SKM-1 (cell line): ENCODE results near the gene GKN2.
"Not testable (repeated sequence)": the region's sequence is repeated elsewhere in the genome, so short reads cannot be mapped to it uniquely, and the experiment has no call there.

Experiments used
- DNase-seq: peaks from one replicate; lab custom pipeline; 2025; ENCODE audit not compliant: unreplicated experiment; lab: John Stamatoyannopoulos, UW

The GKN2 gene

DNA sequence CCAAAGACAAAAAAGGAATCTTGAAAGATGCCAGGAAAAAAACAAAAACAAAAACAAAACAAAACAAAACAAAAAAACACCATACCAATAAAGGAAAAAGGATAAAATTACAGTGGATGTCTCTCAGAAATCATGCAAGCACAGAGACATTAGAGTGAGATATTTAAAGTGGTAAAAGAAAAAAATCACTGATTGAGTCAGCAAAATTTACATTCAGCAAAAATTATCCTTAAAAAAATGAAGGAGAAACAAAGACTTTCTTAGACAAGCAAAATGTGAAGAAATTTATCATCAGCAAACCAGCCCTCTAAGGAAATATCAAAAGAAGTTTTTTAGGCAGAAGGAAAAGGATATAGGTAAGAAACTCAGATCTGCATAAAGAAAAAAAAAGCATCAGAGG lies 11.6 kb upstream of the GKN2 start:
- no peak for DNase-seq

DNA sequence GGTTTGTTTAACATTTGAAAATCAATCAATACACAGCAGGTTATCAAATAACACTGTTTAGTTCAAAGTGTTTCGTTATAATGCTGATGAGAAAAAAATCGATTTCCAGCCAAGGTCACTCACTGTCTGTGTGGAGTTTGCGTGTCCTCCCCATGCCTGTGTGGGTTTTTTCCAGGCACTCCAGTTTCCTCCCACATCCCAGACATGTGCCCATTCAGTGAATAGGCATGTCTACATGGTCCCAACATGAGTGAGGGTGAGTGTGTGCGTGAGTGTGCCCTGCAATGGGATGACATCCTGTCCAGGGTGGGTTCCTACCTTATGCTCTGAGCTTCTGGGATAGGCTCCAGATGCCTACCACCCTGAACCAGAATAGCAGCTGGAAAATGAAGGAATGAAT lies 8.7 kb upstream of the GKN2 start:
- no peak for DNase-seq

DNA sequence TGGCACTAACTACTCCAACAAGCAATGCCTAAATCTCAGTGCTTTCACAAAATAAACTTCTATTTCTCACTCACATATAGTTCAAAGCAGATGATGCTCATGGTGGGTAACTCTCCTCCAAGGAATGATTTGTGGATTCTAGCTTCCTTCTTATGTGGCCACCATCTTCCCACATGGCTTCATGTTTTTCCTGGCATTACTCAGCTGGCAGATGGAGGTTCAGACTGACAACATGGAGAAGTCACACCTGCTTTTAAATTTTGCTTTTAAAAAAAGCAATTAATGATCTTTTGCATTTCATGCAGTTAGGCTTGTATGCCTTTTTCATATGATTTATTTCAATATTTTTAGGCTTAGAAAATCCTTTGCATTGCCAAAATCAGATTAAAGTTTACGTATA lies 6.3 kb upstream of the GKN2 start:
- no peak for DNase-seq

DNA sequence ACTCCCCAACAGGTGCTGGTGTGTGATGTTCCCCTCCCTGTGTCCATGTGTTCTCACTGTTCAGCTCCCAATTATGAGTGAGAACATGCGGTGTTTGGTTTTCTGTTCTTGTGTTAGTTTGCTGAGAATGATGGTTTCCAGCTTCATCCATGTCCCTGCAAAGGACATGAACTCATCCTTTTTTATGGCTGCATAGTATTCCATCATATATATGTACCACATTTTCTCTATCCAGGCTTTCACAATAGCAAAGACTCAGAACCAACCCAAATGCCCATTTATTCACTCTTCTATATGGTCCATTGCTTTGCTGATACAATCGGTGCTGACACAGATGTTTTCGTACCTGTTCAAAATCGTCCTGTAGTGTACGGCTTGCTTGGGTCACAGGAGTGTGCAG lies 2.7 kb upstream of the GKN2 start:
- DNase-seq = not testable (repeated sequence)

DNA sequence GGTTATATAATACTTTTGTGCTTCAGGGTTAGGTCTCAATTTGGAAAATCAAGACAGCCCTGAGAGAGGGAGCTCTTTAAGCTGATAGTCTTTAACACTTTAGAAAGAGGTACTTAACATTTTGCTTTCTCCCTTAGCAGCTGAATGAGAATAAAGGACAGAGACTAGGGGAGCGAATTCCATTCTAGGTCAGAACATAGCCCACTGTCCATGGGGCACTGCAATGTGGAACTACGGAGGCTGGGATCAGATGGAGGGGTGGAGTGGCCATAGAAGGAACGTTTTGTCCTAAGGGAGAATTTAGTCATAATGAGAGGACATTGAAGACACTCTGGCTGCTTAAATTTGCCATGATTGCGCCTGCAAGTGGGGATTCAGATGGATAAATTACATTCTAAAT lies 794 bp downstream of the GKN2 start:
- no peak for DNase-seq

DNA sequence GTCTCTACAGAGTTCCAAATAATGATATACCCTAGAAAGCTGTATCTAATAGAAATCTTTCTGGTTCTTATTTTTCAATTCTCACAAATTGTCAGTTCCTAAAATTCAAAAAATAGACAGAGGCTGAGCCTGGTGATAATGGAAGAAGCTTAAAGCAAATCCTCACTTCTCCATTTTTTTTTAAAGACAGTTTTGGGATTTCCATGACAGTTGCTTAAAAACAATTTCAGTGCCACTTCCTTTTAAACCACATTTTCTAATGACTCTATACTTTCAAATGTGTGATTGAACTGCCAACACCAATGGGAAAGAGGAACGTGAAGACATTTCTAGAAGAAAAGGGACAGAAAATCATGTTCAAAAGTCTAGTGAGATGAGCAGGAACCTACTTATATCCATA lies 4.0 kb downstream of the GKN2 start:
- no peak for DNase-seq

DNA sequence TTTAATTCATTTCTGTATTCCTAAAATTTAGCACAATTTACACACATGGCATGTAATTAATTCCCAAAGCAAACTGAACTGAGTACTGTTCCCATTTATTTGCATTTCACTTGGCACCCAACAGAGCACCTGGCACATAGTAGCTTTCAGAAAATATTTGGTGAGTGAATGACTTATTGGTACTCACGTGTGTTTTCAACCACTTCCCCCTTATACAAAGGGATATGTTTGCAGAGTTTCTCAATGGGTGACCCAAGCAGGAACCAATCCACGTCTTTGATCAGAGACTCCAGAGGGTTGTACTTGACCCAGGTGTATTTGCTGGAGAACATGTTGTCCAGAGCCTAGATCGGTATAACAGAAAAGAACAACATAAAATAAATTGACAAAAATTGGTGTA lies 6.6 kb downstream of the GKN2 start:
- no peak for DNase-seq

DNA sequence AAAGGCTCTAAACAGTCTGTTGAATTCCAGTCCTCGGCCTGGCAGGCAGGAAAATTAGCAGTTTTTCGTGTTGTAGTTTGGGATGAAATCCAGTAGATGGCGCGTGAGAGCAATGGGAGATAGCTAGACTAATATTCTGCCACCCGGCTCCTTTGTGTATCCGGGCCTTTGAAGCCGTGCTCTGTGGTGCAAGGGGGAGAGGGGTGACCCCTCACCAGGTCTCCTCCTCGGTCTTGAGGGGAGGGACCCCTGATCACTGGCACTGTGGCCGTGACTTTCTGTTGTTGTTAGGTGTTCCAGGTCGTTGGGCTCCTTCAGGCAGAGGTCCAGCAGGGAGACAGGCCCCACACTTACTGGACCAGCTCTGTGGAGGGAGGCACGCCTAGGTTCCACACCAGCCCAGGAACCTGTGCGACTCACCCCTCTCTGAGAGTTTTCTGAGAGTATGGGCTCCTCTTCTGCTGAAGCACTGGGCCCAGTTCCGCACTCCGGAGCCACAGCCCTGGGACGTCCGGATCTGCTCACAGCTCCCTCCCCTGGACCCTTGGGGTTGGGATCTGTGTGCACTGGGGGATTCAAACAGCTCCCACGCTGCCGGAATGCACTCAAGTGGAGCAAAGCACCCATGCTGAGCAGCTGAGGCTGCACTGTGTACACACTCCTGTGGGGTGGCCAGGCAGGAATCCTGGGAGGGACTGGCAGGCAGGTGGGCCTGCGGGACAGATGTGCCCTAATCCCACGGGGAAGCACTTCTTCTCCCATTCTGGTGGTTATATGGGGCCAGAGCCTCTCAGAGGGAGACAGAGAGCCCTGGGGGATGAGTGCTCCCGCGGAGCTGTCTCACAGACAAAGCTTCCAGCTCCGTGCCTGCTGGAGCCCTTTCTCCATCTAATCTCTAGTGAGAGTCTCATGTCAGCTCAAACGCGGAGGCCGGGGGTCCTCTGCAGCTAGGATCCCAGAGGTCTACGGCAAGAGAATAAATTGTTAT lies 8.8 kb downstream of the GKN2 start:
- DNase-seq = peak; percentile 71

DNA sequence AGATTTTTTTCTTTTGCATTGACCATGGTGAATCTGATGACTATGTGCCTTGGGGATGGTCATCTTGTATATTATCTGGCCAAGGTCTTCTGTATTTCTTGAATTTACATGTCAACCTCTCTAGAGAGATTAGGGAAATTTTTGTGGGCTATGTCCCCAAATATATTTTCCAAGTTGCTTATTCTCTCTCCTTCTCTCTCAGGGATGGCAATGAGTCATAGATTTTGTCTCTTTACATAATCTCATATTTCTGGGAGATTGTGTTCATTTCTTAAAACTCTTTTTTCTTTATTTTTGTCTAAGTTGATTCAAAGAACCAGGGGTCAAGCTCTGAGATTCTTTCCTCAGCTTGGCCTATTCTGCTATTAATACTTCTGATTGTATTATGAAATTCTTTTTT lies 9.9 kb downstream of the GKN2 start:
- no peak for DNase-seq

DNA sequence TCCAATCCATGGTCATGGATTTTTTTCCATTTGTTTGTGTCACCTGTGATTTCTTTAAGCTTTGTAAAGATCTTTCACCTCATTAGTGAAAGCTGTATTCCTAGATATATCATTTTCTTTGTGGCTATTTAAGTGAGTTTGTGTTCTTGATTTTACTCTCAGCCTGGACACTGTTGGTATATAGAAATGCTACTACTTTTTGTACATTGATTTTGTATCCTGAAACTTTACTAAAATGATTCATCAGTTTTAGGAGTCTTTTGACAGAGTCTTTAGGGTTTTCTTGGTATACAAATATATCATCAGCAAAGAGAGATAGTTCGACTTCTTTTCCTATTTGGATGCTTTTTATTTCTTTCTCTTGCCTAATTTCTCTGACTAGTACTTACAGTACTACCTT lies 12.3 kb downstream of the GKN2 start:
- DNase-seq = no peak

DNA sequence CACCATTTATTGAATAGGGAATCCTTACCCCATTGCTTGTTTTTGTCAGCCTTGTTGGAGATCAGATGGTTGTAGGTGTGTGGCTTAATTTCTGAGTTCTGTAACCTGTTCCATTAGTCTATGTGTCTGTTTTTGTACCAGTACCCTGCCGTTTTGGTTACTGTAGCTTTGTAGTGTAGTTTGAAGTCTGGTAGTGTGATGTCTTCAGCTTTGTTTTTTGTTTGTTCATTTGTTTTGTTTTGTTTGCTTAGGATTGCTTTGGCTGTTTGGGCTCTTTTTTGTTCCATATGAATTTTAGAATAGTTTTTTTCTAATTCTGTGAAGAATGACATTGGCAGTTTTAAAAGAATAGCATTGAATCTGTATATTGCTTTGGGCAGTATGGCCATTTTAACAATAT lies 12.7 kb downstream of the GKN2 start:
- DNase-seq = no peak

DNA sequence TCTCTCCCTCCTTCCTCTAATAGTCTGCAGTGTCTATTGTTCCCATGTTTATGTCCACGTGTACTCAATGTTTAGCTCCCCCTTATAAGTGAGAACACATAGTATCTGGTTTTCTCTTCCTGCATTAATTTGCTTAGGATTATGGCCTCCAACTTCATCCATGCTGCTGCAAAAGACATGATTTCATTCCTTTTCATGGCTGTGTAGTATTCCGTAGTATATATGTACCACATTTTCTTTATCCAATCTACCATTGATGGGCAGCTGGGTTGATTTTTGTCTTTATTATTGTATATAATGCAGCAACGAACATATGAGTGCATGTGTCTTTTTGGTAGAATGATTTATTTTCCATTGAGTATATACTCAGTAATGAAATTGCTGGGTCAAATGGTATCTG lies 13.8 kb downstream of the GKN2 start:
- DNase-seq = no peak

DNA sequence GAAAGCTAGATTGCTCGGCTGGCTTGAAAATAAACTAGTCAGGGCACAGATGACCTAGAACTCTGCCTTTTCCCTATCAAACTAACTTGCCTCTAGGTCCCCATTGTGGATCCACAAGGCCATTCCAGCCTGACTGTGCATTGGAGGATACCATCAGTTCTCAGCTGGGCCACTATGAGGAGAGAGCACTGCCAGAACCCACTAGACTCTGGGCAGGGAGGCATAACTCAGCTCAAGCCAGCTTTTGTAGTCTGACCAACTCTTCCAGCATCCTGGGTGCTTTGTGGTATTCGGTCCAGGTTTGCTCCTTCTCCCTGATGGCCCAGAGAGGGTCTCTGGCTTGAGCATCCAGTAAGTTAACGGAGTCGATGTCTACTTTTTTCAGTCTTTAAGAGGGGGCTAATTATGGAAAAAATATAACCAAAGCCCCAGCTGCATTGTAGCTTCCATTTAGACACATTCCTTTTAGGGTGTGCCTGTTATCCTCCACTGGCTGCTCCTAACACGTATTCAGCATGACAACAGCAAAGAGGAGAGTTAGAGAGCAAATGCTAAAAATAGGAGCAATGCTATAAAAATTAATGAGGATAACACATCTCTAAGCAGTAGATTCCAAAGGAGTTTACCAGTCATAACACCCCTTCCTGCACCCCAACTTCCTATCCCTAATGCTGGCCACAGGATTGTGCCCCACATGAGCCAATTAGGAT lies 15.2 kb downstream of the GKN2 start:
- no peak for DNase-seq

DNA sequence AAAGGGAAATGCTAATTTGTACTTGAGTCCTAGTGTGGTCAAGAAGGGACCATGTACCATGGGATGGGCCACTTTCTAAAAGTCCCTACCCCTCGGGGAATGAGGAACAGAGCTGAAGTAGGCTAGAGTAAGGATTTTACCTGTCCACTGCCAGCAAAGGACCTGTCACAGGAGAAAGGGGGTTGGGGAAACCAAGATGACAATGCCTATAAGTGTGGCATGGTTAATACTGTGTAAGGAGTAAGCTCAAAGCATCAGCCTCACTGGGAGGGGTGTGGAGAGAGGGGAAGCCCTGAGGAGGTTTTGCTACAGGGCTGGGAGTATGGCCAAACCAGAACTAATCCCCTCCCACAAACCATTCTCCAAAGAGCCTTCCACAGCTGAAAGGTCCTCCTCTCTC lies 15.8 kb downstream of the GKN2 start:
- DNase-seq = no peak

DNA sequence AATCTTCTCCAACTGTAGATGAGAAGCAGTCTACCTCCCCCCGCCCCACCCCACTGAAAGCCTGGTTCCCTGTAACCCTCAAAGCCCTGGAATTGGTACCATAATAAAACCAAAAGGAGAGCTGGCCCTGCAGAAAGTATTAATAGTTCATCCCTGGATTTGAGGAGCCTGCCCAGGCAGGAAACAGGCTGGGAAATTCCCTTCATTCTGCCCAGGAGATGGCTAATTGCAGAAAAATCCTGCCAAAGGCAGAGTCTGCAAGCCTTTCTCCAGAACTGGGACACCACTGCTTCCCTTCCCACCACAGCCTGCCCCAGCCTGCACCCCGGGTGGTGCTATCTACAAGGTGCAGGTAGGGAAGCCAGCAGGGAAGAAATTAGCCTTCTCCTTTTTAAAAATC lies 16.3 kb downstream of the GKN2 start:
- DNase-seq = no peak

DNA sequence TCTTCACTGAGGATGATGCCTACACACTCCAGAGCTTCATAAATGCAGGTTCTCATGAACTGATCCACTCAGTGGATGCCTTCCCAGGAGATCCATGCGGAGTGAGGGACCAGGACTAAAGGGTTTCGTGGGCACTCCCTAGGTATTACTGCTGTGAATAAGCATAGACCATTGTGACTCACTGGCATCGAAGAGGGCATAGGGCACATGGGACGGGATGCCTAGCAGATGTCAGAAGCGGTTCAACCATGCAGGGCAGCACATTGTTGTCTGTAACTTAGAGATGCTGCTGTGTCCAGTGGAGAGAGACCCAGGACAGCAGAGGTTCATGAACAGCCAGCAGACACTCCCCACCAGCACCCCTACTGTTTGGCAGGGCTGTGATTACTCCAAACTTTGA lies 17.2 kb downstream of the GKN2 start:
- DNase-seq = no peak

DNA sequence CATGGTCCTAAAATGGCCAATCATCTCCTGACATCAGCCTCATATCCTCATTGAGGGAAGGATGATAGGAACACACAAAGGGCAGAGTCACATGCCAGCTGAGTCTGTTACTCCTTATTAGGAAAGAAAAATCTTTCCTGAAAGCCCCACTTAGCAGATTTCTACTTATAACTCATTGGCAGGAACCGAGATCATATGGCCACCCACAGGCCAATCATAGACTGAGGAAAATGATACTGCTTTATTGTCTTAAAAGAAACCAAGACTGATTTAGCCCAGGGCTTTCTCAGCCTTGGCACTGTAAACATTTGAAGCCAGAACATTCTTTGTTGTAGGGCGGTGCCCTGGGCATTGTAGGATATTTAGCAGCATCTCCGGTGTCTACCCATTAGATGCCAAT lies 18.7 kb downstream of the GKN2 start:
- DNase-seq = no peak

DNA sequence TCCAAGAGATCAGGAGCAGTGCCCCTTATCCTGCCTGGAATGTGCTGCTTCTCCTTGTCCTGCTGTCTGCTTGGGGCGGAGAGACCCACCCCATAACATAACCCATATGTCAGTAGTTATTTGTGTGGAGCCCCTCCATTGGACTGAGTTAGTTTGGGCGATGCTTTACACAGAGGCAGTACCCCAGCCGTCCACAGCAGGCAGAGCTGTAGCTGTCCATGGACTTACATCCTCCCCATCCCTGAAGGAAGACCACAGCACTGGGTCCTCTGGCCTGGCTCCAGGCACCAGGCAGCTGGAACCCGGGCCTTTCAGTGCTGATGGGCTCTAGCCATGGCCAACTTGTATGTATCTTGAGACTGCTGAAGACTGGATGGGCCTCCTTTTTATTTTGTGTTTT lies 20.3 kb downstream of the GKN2 start:
- no peak for DNase-seq

DNA sequence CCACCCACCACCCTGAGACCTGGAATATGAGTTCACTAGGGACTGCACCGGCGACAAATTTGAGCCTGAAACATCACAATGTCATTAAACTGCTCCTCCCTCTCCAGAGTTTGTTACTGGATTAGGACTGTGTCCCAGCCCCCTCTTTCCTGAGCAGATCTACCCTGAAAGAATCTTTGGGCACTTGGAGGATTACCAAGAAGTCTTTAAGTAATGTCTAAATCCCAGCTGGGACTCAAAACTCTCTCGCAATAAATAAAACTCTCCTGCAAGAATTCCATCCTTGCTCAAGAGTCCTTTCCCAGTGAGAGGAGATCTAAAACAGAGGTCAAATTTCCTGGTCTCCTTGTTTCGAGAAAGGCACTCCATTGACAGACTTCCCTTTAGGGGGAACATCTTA lies 20.9 kb downstream of the GKN2 start:
- no peak for DNase-seq

DNA sequence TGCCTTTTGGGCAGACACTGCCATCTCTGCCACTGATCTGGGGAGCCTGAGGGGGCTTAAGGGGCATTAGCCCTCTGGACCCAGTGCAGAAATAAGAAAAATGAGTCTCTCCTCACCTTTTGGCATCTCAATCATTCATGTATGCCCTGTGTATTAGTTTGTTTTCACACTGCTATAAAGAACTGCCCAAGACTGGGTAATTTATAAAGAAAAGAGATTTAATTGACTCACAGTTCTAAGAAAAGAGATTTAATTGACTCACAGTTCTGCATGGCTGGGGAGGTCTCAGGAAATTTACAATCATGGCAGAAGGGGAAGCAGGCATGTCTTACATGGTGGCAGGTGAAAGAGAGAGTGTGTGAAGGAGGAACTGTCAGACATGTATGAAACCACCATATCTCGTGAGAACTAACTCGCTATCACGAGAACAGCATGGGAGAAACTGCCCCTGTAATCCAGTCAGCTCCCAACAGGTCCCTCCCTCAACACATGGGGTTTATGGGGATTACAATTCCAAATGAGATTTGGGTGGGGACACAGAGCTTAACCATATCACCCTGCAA lies 21.5 kb downstream of the GKN2 start:
- DNase-seq = no peak

DNA sequence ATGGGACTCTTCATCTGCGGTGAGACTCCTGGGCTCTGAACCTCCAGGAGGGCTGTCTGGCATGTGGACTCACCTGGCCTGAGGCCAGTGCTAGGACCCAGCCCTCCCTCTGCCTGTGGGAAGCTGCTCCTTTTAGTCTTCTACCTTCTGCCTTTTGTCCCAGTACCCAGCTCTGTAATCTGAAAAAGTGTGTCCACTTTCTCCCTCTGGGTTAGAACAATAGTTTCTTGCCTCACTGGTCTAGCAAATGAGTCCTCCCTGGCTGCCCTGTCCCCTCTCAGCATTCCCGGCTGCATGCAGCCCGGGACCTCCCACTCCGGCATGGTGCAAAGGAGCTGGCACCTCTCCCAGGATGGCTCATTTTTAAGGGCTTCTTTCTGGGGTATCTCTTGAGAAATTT lies 25.9 kb downstream of the GKN2 start:
- DNase-seq = no peak

DNA sequence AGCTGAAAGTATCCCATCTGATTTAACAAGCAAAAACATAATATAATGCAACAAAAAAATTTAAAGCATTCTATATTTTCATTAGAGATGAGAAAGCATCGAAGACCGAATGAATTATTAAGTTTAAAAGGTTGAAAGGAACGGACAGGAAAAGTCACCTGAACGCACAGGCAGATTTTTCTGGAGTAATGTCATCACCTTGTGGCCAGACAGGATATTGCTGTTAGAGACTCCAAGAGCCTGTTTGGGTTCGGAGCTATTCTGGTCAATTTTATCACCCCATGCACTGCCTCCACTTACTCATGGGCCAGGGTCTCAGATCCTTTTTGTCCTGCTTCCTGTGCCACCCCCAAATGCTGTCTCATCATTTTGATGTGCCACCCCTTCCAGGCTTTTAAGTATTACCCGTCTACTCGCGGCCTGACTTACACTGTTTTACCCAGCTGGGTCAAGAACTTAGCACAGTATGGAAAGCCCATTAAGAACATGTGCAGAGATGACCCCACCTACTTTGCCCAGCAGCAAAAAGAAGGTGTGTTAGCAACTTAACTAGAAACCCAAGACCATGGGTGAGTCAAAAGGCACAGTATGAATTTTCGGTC lies 27.3 kb downstream of the GKN2 start:
- peak; percentile 10 for DNase-seq
